ENCODE results near the gene OR8B4.
"Not testable (repeated sequence)": the region's sequence is repeated elsewhere in the genome, so short reads cannot be mapped to it uniquely, and the experiment has no call there.

OR8B4 gene, protein sequence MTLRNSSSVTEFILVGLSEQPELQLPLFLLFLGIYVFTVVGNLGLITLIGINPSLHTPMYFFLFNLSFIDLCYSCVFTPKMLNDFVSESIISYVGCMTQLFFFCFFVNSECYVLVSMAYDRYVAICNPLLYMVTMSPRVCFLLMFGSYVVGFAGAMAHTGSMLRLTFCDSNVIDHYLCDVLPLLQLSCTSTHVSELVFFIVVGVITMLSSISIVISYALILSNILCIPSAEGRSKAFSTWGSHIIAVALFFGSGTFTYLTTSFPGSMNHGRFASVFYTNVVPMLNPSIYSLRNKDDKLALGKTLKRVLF

DNA sequence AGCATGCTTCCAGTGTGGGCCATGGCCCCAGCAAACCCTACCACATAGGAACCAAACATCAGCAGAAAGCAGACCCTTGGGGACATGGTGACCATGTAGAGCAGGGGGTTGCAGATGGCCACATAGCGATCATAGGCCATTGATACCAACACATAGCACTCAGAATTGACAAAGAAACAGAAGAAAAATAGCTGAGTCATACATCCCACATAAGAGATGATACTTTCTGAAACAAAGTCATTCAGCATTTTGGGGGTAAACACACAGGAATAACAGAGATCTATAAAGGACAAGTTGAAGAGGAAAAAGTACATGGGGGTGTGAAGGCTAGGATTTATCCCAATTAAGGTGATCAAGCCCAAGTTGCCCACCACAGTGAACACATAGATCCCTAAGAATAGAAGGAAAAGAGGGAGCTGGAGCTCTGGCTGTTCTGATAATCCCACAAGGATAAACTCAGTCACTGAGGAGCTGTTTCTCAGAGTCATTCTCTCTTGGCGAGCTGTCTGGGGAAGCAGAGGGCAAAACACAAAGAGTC is at the start of gene OR8B4:
OR8B4 (minus strand) TSS at position 488 of the 538 bp plus-strand sequence; CDS start at position 488, 0 bp downstream.
- no peak for DNase-seq (ENCODE audit: low read depth)

DNA sequence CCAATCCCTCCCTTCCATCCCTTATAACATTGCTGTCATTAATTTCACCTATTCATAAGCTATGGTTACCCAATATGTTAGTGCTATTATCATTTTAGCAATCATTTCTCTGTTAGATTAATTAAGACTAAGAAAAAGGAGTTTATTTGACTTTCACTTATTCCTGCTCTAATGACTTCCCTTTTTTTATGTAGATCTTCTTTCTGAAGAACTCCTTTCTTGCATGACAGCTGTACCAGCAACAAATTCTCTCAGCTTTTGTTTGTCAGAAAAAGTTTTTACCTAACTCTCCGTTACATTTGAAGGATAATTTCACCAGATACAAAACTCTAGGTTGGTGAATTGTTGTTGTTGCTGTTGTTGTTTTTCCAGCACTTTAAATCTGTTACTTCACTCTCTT is 49.4 kb upstream of the OR8B4 start:
- no peak for DNase-seq (ENCODE audit: low read depth)

DNA sequence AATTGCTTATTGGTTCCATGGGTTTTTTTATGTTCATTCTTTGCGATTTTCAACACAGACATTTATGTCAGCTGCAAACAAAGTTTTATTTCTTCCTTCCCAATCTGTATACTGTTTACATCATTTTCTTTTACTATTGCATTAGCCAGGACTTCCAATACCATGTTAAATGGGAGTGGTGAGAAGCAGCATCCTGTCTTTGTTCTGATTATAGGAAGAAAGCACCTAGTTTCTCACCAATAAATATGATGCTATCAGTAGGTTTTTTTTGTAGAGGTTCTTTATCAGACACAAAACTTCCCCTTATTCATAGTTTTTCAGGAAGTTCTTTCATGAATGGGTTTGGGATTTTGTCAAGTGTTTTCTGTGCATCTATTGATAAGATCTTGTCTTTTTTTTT is 48.8 kb upstream of the OR8B4 start:
- no peak for DNase-seq (ENCODE audit: low read depth)

DNA sequence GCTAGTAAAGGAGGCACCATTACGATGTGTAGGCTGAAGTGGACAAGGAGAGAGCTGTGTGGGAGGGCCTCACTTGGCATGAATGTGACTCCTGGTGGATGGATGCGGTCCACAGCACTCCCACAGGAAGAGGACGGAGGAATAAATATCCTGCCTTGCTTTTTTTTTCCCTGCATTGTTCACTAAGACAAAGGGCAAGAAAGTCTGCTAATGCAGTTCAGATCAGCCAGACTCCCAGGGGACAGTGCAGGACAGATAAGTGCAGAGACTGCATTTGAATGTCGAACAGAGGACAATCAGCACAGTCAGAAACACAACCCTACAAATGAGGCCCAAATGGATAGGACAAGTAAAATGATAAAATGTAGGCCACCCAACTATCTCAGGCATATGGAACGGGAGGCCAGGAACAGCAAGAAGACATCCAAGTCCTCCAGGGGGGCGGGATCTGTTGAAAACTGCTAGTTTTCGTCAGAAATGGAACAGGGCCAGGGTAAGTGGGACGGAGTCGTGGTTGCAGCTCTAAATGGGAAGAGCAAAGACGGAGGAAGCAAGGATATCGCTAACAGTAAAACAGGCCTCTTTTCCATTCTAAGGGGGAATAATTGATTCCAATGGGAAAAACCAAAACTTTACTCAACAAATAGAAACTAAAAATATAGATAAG is 46.0 kb upstream of the OR8B4 start:
- DNase-seq (ENCODE audit: low read depth) = no peak

DNA sequence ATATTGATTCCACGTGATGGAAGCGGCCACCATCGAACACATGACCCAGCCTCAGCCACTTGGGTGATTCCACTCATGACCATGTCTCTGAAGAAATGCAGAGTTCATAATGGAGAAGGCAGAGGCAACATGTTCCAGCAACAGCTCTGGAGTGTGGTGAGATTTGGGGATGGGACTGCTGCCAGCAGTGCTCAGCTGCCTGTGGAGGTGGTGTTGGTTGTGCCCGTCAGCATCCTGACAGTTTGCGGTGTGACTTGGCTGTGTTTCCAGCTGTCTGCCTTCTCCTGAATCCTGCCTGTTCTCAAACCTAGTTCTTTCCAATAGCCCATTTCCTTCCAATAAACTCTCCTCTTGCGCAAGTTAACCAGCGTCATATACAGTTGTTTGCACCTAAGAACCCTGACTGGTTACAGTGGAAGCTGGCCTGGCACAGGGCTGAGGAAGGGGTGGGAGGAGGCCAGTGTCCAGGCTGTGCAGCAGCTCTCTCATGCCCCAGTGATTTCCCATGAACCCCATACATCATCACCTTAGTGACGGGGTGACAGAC is 42.8 kb upstream of the OR8B4 start:
- DNase-seq (ENCODE audit: low read depth) = no peak

DNA sequence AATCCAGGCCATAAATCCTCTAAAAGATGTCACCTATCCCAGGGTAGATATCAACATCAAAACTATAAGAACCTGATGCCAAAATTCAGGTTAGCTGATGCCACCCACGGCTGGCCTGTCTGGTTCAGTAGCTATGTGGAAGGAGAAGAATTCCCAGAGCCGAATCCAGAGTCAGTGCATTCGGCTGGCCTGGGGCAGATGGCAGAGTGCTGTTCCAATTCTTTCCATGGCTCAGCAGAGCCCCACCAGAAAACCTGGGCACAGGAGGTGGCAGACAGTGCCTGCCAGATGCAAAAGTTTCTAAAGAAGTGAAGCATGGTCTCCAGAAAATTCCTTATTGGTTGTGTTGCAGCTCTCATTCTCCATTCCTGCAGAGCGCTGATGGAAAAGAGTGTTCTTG is 40.7 kb upstream of the OR8B4 start:
- no peak for DNase-seq (ENCODE audit: low read depth)

DNA sequence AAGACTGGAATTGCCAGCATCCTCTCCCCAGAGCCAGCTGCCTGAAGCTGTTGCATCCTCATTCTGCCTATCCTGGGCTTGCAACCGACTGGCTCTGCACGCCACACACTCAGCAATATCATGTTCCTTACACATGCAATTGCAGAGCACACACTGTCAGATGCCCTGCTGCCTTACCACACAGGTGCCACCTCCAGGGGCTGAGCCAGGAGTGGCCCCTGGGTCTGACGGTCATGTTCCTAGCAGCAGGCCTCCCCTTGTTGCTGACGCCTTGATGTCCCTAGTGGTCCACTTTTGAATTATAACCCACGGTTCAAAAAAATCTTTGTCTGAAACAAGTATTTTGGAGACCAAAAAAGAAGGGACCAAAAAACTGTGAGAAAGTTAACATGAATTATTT is 39.3 kb upstream of the OR8B4 start:
- DNase-seq (ENCODE audit: low read depth) = no peak

DNA sequence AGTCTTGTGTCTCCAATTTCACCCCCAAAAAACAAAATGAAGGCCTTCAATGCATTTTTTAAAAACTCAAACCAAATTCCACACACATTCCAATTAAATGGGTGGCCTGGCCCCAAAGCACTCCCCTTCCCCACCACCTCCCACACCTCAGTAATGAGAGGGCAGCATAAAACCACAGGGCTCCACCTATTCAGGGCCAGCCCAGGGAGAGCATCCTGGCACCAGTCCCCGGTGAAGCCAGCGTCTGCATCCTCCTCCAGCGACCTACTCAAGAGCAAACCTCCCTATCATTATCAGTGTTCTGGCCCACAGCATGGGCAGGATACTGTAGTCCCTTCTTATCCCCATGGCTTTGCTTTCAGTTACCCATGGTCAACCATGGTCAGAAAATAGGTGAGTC is 38.7 kb upstream of the OR8B4 start:
- DNase-seq (ENCODE audit: low read depth) = no peak

DNA sequence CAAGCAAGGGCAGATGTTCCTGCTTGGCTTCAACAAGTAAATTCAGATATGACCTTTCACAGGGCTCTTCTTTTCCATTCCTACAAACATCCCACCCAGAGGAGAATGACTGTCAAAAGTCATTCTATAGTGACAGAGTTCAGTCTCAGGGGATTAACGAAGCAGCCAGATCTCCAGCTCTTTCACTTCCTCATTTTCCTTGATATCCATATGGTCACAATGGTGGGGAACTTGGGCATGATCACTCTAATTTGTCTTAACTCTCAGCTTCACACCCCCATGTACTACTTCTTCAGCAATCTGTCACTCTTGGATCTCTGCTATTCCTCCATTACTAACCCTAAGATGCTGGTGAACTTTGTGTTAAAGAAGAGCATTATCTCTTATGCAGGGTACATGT is 35.8 kb upstream of the OR8B4 start:
- DNase-seq (ENCODE audit: low read depth) = no peak

DNA sequence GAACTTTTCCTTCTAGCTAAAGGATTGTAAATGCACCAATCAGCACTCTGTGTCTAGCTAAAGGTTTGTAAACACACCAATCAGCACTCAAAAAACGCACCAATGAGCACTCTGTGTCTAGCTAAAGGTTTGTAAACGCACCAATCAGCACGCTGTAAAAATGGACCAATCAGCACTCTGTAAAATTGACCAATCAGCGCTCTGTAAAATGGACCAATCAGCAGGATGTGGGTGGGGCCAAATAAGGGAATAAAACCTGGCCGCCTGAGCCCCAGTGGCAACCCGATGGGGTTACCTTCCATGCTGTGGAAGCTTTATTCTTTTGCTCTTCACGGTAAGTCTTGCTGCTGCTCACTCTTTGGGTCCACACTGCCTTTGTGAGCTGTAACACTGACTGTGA is 34.7 kb upstream of the OR8B4 start:
- DNase-seq (ENCODE audit: low read depth) = not testable (repeated sequence)

DNA sequence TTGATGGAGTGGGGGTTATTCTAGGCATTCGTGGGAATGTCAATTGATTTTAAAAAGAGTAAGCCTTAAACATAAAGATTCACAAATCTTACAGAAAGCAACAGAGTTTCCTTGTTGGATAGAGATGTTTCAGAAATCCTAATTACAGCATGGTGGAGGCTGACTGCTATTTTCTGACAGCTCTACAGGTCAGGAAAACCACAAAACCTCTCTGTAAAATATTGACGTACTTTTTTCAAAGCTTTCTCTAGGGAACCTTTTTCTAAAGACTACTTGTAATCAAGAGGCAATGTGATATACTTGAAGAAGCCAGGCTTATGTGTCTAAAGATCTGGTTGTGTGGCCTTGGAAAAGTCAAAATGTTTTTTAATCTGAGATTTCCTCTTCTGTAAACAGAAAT is 29.9 kb upstream of the OR8B4 start:
- DNase-seq (ENCODE audit: low read depth) = no peak

DNA sequence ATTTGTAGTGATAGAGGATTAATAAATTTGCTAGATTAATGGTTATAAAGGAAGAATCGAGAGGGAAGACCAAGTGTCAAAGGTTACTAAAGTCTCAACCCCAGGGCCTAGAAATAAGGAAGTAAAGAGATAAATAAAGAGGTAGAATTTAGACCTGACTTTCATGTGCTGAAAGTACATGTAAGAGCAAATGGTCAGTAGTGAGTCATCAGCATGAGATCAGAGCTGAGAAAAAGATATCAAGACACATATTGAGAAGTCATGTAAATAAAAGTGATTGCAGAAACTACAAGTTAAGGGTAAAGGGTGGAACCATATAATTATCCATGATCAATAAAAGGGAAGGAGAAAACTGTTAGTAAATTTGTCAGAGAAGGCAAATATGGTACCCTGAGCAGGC is 22.2 kb upstream of the OR8B4 start:
- DNase-seq (ENCODE audit: low read depth) = no peak

DNA sequence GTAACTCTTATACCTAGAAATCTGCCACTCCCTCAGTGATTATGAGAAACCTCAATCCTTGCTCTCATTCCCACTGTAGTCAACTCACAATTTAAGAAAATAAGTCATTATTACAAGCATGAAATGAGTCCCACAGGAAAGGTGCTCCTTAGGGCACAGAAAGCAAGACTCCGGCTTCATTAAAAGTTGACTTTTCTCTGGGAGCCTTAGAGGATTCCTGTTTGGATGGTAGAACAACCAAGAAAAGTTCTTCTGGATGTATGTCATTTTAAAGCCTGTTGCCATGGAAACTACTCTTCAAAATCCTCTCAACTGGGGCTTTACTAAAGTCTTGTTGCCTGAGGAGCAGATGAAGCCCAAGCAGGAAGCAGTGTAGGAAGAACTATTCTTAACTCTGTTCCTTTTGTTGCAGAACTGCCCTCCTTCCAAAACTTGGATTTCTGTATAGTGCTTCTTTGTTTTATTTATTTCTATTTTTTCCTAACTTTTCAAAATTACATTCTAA is 21.0 kb upstream of the OR8B4 start, which contains the start of gene OR8B8:
OR8B8 (minus strand) TSS at position 51 of the 505 bp plus-strand sequence. CDS start 4,611 bp downstream, outside the sequence.
- no peak for DNase-seq (ENCODE audit: low read depth)

DNA sequence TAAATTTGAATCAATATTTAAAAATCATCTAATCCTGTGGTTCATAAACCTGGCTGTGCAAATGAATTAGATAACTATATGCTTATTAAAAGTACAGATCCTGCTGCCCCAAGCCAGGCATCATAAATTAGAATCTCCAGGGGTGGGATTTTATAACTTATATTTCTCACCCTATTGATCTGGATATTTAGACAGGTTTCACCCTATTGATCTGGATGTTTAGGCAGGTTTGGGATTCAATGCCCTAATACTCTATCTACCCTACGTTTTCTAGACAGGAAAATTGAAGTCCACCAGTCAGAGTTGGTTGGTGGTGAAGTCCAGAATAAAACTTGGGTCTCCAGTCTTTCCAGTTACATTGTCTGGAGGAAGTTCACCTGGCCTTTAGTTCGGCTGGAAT is 18.2 kb upstream of the OR8B4 start:
- no peak for DNase-seq (ENCODE audit: low read depth)

DNA sequence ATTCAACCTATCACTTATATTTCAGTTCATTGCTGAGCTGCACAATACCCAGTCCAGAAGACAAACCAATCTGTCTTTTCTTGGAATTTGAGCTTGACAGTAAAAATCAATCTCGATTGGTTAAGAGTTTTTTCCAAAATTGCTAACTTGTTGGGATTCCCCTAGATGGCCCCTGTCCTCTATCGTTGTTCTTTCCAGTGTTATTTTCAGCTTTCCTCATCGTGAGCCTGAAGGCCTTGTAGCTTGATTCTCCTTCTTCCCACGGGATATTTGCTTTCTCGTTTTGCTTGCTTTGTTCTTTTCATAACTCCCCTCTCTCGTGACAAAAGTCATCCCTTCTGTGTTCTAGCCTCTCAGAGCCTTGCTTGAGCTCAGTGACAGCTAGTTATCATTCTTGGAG is 17.8 kb upstream of the OR8B4 start:
- DNase-seq (ENCODE audit: low read depth) = no peak

DNA sequence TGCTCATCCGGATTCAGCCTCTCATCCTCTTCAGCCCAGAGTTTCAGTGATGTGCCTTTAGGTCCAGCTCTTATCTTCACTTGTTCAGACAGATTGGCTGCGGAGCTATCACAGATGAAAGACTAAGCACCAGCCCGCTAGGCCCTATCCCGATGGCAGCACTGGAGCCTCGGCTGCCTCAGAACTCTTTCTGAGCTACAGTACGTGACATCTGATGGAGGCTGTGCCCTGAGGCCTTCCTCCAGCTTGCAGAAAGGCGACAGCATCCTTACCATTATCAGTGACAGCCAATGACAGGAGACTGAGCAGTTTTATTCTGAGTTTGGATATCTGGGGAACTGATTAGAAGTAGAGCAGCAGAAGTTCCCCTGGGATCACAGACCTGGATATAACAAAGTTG is 16.8 kb upstream of the OR8B4 start:
- DNase-seq (ENCODE audit: low read depth) = no peak

DNA sequence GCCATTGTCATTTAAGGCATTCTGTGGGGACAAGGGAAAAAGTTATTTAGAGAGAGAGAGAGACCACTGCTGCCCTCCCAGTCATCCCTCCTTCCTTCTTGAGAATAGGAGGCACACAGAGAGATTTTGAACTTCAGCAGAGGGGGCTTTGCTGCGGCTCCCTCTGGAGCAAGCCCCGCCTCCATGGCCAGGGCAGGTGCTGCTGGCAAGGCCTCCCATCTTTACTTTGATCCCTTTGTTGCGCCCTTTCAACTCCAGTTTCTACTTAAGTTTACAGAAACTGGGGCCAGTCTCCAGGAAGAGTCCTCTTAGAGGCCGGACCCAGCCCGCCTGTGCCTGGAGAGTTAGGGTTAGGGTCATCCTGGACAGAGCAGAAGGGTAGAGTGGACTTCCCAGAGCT is 16.4 kb upstream of the OR8B4 start:
- DNase-seq (ENCODE audit: low read depth) = no peak

DNA sequence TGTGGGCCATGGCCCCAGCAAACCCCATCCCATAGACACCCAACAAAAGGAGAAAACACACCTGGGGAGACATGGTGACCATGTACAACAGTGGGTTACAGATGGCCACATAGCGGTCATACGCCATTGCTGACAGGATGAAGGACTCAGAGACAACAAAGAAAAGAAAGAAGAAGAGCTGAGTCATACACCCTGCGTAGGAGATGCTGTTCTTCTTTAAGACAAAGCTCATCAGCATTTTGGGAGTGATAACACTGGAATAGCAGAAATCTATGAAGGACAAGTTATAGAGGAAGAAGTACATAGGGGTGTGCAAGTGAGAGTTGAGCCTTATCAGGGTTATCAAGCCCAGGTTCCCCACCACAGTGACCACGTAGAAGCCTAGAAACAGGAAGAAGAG is 15.9 kb upstream of the OR8B4 start:
- DNase-seq (ENCODE audit: low read depth) = no peak

DNA sequence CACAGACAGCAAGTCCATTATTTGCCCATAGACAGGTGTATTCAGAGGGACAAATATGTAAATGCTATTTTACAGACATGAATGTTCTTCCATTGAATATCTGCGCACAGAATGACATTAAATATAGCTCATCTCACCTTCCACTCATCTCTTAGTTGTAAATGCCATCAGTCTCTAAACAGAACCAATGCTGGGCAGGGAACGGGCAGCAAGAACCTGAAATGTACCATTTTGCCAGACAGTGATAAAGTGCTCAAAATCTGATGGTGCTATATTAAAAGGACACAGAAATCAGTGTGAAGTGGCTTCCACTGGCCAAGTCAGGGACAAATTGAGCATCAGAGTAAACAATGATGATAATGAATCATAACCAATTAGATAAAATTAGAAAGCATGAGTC is 10.0 kb upstream of the OR8B4 start:
- DNase-seq (ENCODE audit: low read depth) = no peak

DNA sequence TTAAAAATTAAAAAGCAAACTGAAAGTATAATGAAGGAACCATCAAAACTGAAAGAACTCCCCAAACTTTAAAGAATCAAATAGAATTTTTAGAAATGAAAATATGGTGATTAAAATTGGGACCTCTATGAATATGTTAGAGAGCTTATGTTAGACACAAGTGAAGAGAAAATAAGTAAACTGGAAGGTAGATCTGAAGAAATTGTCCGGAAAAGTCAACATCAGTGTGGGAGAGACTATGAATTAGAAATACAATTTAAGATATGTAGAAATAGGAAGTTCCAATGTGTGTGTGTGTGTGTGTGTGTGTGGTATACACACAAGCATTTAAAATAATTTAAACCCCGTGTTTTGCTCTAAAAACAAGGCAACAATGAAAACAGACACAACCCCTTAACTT is 4.9 kb upstream of the OR8B4 start:
- no peak for DNase-seq (ENCODE audit: low read depth)

DNA sequence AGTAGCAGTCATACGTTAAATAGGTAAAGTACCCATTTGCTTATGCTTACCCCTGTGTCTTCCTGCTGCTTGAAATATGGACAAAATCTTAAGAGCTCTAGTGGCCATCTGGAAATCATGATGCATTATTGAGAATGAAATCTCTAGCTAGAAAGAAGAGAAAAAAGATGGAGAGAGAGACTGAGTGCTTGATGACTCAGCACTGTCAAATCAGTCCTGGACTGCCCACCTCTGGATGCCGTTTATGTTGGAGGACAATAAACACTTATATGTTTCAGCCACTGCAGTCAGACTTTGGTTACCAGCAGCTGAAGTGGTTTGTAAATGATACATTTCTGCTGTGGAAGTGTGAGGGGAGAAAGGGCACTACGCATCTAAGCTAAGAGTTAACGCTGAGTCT is 3.6 kb downstream of the OR8B4 start:
- DNase-seq (ENCODE audit: low read depth) = no peak

DNA sequence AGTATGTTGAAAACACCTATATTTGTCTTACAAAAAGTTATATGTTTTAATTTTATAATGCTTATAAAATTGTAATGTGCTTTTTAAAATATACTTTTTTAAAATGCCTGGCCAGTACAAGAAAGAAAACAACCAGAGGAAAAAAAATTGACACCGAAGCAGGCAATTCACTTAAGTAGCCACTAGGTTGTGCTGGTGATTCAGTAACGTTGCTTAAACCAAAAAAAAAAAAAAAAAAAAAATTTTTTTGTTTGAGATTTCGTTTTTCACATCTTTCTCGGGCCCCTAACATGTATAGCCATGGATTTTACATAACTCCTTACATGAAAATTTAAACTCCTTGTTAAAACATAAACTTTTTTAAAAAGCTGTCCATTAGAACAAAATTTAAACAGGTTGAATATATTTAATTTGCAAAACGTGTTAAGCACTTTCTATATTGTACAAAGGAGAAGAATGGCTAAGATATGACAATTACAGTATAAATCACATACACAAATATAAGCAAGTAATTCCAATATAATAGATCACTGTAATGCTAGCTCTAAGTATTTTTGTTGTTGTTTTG is 9.2 kb downstream of the OR8B4 start:
- no peak for DNase-seq (ENCODE audit: low read depth)

DNA sequence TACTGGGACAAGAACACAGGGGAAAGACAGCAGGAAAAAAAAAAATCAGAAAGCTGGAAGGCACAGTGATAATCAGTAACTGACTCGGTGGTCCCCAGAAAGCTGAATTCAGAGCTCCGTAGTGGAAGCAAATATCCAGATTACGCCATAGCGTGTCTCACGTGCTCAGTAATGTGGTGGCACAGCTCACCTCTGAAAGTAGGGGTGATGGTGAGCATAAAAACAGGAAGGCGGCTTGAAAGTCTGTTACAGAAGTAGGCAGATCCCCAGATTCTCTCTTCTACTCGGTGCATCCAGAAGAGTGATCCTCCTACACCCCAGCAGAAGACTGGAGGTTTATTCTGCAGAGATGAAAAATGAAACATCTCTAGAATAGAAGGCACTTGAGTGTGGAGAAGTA is 14.8 kb downstream of the OR8B4 start:
- DNase-seq (ENCODE audit: low read depth) = no peak
